Right ventricle myocardium inferior (tissue), 1 donor: ENCODE data around the gene COX7A2L. TPM values are rescaled to one million over a fixed set of nuclear protein-coding genes. Genes with fewer than 3 reads are reported as not detected.
"Not testable (repeated sequence)": the region's sequence is repeated elsewhere in the genome, so short reads cannot be mapped to it uniquely, and the experiment has no call there.

Experiments
- ATAC-seq: fragments of 200-7000 bp; cut with Tn5 transposase; one replicate; pipeline ENCODE4 v1.9.1; 2020; ENCODE audit warnings: mild to moderate bottlenecking, moderate library complexity
- DNase-seq: peaks from one replicate; pipeline ENCODE4 v3.0.0; 2021; ENCODE audit errors: missing footprints
- intact Hi-C: fragments of 100-400 bp; cut with DNase I; formaldehyde crosslinking; loops from one replicate; pipeline ENCODE4 v1.11.0; 2022
- long read RNA-seq: library from polyadenylated mRNA; unstranded; transcript quantifications from one replicate; pipeline ENCODE4 v2.0.0, GENCODE V29; 2021
- total RNA-seq: library from RNA; stranded (reverse); fragmentation: NEBNext Ultra II Directional; extraction: Animal tissue kit (Norgen Biotek cat#: 25700); gene quantifications from one replicate; pipeline ENCODE4 v1.2.1, GENCODE V29; 2021
- donor health status: DM: no; HTN: yes; CAD: no; lungs with severe emphysema.

Gene COX7A2L
- total RNA-seq, result 94.4 TPM
- long read RNA-seq, transcript COX7A2L-201 (3 exons, 1,112 nt), result major isoform, 45 of 45 reads
- long read RNA-seq, partial matches to known transcripts, result 0 of 45 reads
- long read RNA-seq, other reads (novel, unspliced or antisense), result 0 of 45 reads

GRCh38 chr2:42360890-42361727 is at the start of gene COX7A2L:
Gene COX7A2L, minus strand, starts transcription at chr2:42361217. Its CDS starts 56 bp downstream, at chr2:42361161.
- ATAC-seq (peak; percentile 100), DNase-seq (peak; percentile 98)
- intact Hi-C loops, result loop anchor here (2.0 kb wide), 1 partner anchor 264 kb away; no protein-coding TSS in a partner anchor

DNA sequence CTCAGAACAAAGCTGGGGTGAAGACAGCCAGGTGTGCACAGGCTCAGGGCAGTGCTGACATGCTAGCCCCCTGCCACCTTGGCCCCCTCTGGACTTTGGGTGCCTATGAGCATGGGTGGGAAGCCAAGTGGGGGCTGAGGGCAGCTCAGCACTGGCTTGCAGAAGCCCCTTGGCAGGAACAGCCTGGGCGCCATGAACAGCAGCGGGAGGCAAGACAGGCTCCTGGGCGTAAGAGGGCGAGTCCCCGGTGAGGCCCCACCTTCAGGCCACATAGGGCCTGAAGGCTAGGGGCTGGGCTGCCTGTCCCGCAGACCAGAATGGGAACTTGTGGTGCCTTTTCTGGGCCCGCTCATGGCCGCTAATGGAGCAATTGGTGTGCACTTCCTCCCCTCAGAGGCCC is 47.0 kb upstream of the COX7A2L start:
- intact Hi-C loops, result no loop called here
- ATAC-seq (no peak), DNase-seq (no peak)

DNA sequence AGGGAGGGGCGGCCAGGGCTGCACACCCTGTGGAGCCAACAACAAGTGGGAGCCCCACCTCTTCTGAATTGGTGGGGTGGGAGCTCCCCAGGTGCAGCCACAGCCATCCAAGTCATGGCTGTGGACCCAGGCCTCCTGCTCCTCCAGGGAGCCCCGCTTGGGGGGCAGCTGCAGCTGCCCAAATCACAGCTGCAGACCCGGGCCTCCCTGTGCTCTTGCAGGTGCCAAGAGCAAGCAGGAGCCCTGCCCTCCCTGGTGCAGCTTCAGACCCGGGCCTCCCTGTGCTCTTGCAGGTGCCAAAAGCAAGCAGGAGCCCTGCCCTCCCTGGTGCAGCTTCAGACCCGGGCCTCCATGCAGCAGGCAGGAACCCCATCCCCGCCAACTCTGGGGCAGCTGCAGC is 46.5 kb upstream of the COX7A2L start:
- no peak for ATAC-seq
- no peak for DNase-seq
- intact Hi-C loops, result no loop called here

- intact Hi-C loops, result no loop called here
- ATAC-seq, result no peak
- no peak for DNase-seq
Observed at GRCh38 chr2:42404676-42405075, 43.7 kb upstream of the COX7A2L start.

- DNase-seq, result no peak
- ATAC-seq, result no peak
- intact Hi-C loops, result no loop called here
Observed at GRCh38 chr2:42401773-42402172, 40.8 kb upstream of the COX7A2L start.

- intact Hi-C loops, ATAC-seq: not testable (repeated sequence)
Observed at GRCh38 chr2:42398052-42398451, 37.0 kb upstream of the COX7A2L start.

GRCh38 chr2:42393320-42393719 is 32.3 kb upstream of the COX7A2L start:
- ATAC-seq, intact Hi-C loops, DNase-seq: not testable (repeated sequence)

More at GRCh38 chr2:42398052-42398451, 37.0 kb upstream of the COX7A2L start:
- not testable (repeated sequence) for DNase-seq

GRCh38 chr2:42392191-42392590 is 31.2 kb upstream of the COX7A2L start:
- DNase-seq (no peak), ATAC-seq (no peak)
- intact Hi-C loops, result no loop called here

GRCh38 chr2:42390401-42390969 is 29.5 kb upstream of the COX7A2L start:
- ATAC-seq, result no peak
- DNase-seq, result no peak
- intact Hi-C loops, result no loop called here

GRCh38 chr2:42386682-42387081 is 25.7 kb upstream of the COX7A2L start:
- no peak for DNase-seq
- ATAC-seq, result no peak
- intact Hi-C loops, result no loop called here

DNA sequence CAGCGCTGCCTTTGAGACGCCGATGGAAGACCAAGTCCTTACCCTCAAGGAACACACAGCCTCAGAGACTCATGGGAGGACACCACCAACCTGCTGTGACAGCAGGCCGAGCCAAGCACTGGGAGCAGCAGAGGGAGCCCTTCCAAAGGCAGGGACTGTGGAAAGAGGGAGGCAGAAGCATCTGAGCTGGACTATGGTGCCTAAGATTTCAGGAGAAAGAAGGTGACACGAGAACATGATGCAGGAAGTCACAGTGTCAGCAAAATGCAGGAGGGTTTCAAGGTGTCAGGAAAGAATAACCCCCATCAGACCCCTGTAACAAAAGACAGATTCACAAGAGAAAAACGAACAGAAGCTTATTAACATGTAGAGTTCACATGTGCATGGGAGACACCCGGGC is 24.2 kb upstream of the COX7A2L start:
- intact Hi-C loops, result no loop called here
- DNase-seq (no peak), ATAC-seq (no peak)

GRCh38 chr2:42383855-42384530 is 23.0 kb upstream of the COX7A2L start:
- no peak for DNase-seq
- intact Hi-C loops, result no loop called here
- ATAC-seq, result no peak

DNA sequence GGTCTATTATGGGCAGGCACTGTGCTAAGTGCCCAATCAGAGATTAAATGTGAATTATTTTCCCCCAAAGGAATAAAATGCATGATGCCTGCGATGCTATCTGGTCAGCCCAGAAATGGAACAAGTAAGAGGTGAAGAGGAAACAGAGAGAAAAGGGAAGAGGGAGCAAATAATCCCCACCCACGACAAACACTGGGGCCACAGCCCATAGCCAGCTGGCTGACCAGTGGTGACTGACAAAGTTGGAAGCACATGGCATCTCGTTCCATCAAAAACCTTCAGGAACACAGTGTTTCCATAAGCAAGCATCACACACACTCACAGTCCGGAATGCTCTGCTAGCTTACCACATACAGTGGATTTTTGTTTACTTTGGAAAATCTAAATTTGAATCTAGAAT is 21.1 kb upstream of the COX7A2L start:
- ATAC-seq, result no peak

DNA sequence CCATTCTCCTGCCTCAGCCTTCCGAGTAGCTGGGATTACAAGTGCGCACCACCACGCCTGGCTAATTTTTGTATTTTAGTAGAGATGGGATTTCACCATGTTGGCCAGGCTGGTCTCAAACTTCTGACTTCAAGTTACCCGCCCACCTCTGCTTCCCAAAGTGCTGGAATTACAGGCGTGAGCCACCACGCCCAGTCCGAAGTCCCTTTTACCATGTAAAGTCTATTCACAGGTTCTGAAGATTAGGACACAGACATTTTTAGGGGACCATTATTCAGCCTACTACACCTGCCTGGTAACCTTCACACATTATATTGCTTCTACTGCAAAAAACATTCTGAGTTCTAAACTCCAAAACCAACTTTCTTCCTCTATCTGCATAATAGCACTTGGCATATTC is 19.0 kb upstream of the COX7A2L start:
- ATAC-seq, intact Hi-C loops, DNase-seq: not testable (repeated sequence)

More for the DNA sequence above, 21.1 kb upstream of the COX7A2L start:
- intact Hi-C loops, result no loop called here
- no peak for DNase-seq

- intact Hi-C loops, result no loop called here
- DNase-seq, result no peak
- ATAC-seq, result no peak
Observed at GRCh38 chr2:42378415-42378814, 17.4 kb upstream of the COX7A2L start.

GRCh38 chr2:42376758-42377157 is 15.7 kb upstream of the COX7A2L start:
- ATAC-seq (no peak), DNase-seq (no peak)
- intact Hi-C loops, result no loop called here

GRCh38 chr2:42372474-42373200 is 11.6 kb upstream of the COX7A2L start:
- ATAC-seq, result no peak
- DNase-seq, result no peak
- intact Hi-C loops, result no loop called here

GRCh38 chr2:42371611-42372473 is 10.8 kb upstream of the COX7A2L start:
- intact Hi-C loops, result no loop called here
- no peak for ATAC-seq
- no peak for DNase-seq
